ENCODE measurements around the gene SEL1L.

Gene SEL1L

DNA sequence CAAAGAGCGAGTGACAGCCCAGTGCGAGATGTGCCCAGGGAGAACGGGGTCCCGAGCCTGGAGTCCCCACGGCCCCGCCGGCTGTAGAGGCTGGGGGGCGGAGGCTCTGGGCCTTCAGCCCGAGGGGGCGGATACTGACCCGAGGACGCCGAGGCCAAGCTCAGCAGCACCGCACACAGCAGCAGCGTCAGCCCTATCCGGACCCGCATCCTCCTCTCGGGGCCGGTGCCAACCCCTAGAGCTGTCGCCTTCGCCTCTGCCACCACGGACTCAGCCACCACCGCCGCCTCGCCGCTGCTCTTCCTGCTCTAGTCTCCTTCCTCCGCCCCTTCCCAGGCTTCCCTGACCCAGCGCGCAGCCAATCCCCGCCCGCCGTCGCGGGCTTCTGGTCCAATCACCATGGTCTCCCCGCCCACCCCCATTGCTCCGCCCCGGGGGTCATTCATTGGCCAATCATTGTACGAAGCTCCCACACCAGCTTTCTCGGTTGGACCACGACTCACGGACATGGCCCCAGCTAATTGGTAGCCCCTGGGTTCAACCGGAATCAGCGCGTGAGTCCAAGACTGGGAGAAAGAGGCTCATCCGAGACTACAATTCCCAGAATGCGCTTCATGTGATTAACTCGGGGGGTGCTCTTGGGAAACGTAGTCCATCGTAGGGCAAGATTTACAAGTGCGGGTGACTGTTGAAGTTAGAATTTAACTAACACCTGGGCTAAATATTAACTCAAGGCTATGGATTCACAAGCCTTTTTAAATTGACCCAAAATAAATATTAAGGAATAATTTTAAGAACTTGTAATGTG is at the start of gene SEL1L:
SEL1L (minus strand) TSS at position 318 of the 808 bp plus-strand sequence; CDS start at position 209, 109 bp downstream.
- peak within 1 kb of the TSS; percentile 87 for H3K4me3 ChIP-seq (ENCODE audit: low read length)
- TF ChIP-seq, protein P1, sequence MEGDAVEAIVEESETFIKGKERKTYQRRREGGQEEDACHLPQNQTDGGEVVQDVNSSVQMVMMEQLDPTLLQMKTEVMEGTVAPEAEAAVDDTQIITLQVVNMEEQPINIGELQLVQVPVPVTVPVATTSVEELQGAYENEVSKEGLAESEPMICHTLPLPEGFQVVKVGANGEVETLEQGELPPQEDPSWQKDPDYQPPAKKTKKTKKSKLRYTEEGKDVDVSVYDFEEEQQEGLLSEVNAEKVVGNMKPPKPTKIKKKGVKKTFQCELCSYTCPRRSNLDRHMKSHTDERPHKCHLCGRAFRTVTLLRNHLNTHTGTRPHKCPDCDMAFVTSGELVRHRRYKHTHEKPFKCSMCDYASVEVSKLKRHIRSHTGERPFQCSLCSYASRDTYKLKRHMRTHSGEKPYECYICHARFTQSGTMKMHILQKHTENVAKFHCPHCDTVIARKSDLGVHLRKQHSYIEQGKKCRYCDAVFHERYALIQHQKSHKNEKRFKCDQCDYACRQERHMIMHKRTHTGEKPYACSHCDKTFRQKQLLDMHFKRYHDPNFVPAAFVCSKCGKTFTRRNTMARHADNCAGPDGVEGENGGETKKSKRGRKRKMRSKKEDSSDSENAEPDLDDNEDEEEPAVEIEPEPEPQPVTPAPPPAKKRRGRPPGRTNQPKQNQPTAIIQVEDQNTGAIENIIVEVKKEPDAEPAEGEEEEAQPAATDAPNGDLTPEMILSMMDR (conservative IDR thresholded peaks at IDR 0.05; ENCODE audit: low read length) = no peak
- peak; percentile 99 for DNase-seq (ENCODE audit: low read depth)

DNA sequence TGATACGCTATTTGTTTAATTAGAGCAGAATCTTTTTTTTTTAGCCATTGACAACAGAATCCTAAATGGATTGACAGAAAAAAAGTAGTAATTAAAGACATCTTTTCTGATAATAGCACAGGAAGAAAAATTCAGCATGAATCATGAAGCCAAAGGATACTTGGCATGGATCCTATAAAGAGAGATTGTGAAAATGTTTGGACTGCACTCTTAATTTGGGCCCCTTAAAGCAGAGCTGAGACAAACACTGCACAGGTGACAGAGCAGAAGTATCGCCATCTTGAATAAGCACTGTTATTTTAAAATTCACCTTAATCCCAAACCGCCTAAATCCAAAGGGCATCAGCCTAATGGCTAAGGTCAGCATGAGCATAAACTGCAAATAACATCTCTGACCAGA is 48.8 kb upstream of the SEL1L start:
- no peak overlapping the region for H3K4me3 ChIP-seq (ENCODE audit: low read length)
- no peak for DNase-seq (ENCODE audit: low read depth)
- TF ChIP-seq, protein P1 (conservative IDR thresholded peaks at IDR 0.05; ENCODE audit: low read length) = no peak

DNA sequence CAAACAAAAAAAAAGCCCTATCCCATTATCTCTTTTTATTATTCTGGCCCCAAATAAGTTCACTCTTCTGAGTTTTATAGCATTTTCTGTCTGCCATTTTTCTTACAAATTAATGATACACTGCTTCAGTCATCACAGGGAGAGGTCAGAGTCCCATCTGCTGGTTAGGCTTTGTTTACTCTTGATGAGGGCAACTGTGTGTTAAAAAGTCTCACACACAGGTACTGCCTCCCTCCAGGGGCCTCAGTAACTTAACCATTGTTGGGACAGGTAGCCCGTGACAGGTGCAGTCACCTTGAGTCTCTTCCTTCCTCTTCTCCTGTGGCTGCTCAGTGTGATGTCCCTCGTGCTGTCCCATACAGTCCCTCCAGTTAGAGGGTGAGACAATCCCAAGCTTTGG is 45.5 kb upstream of the SEL1L start:
- TF ChIP-seq, protein P1 (conservative IDR thresholded peaks at IDR 0.05; ENCODE audit: low read length) = no peak
- no peak for DNase-seq (ENCODE audit: low read depth)
- no peak overlapping the region for H3K4me3 ChIP-seq (ENCODE audit: low read length)

DNA sequence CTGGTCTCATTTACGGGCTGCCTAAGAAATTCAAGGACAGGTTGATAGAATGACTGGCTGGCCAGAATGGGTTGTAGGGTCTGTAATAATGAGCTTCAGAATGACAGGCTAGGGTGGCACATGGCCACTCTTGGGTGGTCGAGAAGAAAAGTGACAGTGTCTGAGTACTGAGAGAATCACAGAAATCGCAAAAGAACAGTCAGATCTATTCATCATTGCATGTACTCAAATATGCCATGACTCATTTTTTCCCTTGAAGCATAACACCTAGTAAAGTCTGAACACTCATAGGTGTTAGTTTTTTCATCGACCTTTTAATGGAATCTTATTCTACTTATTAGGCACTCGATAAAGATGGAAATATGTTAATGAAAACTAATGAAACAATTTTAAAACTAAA is 37.8 kb upstream of the SEL1L start:
- no peak overlapping the region for H3K4me3 ChIP-seq (ENCODE audit: low read length)
- no peak for DNase-seq (ENCODE audit: low read depth)
- TF ChIP-seq, protein P1 (conservative IDR thresholded peaks at IDR 0.05; ENCODE audit: low read length) = no peak

DNA sequence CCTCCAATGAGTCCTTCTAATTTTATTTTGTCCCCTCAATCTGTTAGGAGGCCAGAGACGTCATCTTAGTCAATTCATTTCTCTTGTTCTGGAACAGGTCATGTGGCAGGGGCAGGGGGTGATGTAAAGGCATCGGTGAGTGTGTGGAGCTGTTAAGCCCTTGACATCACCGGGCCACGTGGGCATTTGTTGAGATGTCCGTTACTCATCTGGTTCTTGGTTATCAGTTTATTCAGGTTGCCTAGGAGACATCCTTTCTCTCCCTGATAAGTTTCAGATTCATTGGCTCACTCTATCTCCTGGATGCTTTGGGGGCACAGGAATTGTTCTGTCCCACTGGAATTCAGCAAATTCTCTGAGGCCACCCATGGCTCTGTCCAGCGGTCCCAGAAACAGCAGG is 33.6 kb upstream of the SEL1L start:
- H3K4me3 ChIP-seq (ENCODE audit: low read length) = no peak overlapping the region
- DNase-seq (ENCODE audit: low read depth) = no peak
- TF ChIP-seq, protein P1 (conservative IDR thresholded peaks at IDR 0.05; ENCODE audit: low read length) = no peak

DNA sequence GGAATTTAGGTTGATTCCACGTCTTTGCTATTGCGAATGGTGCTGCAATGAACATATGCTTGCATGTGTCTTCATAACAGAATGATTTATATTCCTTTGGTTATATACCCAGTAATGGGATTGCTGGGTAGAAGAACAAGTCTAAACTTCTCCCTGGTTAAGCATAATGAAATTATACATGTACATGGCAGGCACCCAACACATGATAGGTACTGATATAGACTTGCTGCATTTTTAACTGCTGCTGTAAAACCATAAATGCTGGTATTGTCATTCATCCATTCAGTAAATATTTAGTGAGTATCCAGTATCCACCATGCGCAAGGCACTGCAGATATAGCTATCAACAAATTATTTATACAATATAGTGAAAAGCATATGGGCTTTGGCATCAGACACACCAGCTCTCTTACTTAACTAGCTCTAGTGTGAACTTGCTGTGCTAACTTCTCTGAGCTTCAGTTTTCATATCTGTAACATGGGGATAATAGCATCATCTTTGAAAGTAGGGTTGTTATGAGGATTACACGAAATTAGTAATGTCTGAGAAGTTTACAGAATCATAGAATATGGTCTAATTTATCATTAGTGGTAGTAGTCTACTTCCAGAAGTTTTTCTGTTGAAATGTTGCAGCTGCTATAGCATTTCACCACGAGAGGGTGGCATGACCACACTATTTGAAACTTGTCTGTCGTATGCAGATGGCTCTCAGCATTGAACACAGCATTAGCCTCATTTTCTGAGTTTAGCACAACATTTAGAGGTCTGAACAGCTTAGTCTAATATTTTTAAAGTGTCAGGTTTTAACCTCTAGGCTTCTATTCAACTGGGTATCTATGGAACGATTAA is 32.0 kb upstream of the SEL1L start:
- DNase-seq (ENCODE audit: low read depth) = peak; percentile 8
- TF ChIP-seq, protein P1 (conservative IDR thresholded peaks at IDR 0.05; ENCODE audit: low read length) = peak; percentile 50
- no peak overlapping the region for H3K4me3 ChIP-seq (ENCODE audit: low read length)

Data from AG10803 (cell line).